Measurements from ENCODE around the gene GSTCD.

- no peak for TF ChIP-seq EZH2 (IDR thresholded peaks at IDR 0.05; ENCODE audit: borderline replicate concordance, low read depth, low read length, severe bottlenecking)
- TF ChIP-seq CTCF (IDR thresholded peaks at IDR 0.05; ENCODE audit: borderline replicate concordance, extremely low read depth, low read length, poor library complexity, severe bottlenecking) = no peak
Measured at GRCh38 chr4:105659190-105659589, 49.4 kb upstream of the GSTCD start.
